T47D (cell line): ENCODE results near the gene ZFP1.
"Not testable (repeated sequence)": the region's sequence is repeated elsewhere in the genome, so short reads cannot be mapped to it uniquely, and the experiment has no call there.

Experiments
- DNase-seq, 2 experiments: peaks; one replicate each; pipeline versions ENCODE4 v3.0.0 to v3.0.0-alpha.2; 2011 to 2012; ENCODE audit warnings: low read depth in 1 of 2, low spot score in 1 of 2
- JUND ChIP-seq: IDR thresholded peaks from 2 replicates; pipeline ENCODE4 v1.6.1; 2012; ENCODE audit warnings: low read depth
- in situ Hi-C: cut with HindIII; loops from 2 replicates; pipeline ENCODE4 v1.10.0; 2016; ENCODE audit warnings: low sequenced_read_pairs, low pct_unique_long_range_greater_than_20kb

ZFP1 gene

GRCh38 chr16:75192606-75193264 lies 44.4 kb downstream of the ZFP1 start:
- no peak for TF ChIP-seq JUND
- in situ Hi-C loops = no loop called here
- DNase-seq = no peak

GRCh38 chr16:75193265-75193650 lies 44.9 kb downstream of the ZFP1 start:
- no peak for DNase-seq
- TF ChIP-seq JUND = no peak
- in situ Hi-C loops = no loop called here

GRCh38 chr16:75193730-75194444 lies 45.6 kb downstream of the ZFP1 start:
- no peak for TF ChIP-seq JUND
- in situ Hi-C loops = no loop called here
- no peak for DNase-seq

GRCh38 chr16:75195811-75196790 lies 47.8 kb downstream of the ZFP1 start:
- in situ Hi-C loops = no loop called here
- TF ChIP-seq JUND = no peak
- DNase-seq = no peak

GRCh38 chr16:75196836-75197235 lies 48.5 kb downstream of the ZFP1 start:
- DNase-seq = no peak
- in situ Hi-C loops = no loop called here
- TF ChIP-seq JUND = no peak

DNA sequence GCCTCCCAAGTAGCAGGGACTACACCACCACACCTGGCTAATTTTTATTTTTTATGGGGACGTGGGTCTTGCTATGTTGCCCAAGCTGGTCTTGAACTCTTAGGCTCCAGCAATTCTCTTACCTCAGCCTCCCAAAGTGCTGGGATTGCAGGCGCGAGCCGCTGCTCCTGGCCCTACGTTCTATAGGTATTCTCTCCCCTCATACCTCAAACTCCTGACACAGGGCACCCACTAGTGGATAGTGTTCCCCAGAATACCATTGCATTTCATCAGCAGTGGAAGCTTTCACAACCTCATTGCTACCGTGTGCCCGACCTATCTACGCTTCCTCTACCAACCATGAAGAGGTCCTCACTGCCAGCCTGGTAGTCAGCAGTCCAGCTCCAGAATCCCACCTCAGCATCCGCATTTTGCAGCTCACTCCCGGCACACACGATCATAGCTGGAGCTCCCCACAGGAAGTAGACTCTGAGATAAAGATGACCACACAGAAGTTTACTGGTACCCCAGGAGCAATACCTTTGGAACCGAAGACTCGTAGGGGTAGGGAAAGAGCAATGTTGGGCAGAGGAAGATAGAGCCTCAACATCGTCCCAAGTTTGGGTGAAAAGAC lies 49.3 kb downstream of the ZFP1 start:
- peak in 1 of 2 experiments; percentile 35 for DNase-seq
- in situ Hi-C loops = no loop called here
- TF ChIP-seq JUND = no peak

DNA sequence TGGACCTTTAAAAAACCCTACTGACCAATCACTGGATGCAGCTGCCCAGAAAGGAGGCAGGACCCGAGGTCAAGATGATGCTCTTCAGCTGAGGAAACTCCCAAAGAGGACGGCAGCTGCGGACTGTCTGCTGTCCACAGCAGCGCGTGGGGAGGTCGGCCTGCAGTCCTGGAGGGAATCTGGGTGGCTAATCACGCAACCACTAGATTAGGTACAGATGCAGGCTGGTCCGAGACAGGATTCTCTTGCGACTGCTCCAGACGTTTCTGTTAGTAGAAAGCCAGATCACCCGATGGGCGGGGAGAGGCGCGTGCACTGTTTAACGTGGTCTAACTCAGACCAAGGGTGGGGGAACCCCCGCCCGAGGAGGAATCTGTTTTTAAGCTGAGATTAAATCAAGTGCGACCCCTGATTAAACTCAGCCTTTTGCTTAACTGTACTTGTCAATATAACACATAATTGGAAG lies 49.8 kb downstream of the ZFP1 start:
- no peak for DNase-seq
- TF ChIP-seq JUND = no peak
- in situ Hi-C loops = no loop called here

GRCh38 chr16:75202069-75202590 lies 53.8 kb downstream of the ZFP1 start:
- no peak for TF ChIP-seq JUND
- in situ Hi-C loops = no loop called here
- no peak for DNase-seq

GRCh38 chr16:75203096-75203495 lies 54.8 kb downstream of the ZFP1 start:
- no peak for DNase-seq
- no peak for TF ChIP-seq JUND
- in situ Hi-C loops = no loop called here

GRCh38 chr16:75203667-75204409 lies 55.5 kb downstream of the ZFP1 start:
- in situ Hi-C loops = no loop called here
- DNase-seq = no peak
- no peak for TF ChIP-seq JUND

GRCh38 chr16:75204410-75204758 lies 56.1 kb downstream of the ZFP1 start:
- DNase-seq = no peak
- TF ChIP-seq JUND = no peak
- in situ Hi-C loops = no loop called here

GRCh38 chr16:75204905-75205304 lies 56.6 kb downstream of the ZFP1 start:
- in situ Hi-C loops, DNase-seq: not testable (repeated sequence)

GRCh38 chr16:75205438-75205837 lies 57.1 kb downstream of the ZFP1 start:
- in situ Hi-C loops, DNase-seq: not testable (repeated sequence)

DNA sequence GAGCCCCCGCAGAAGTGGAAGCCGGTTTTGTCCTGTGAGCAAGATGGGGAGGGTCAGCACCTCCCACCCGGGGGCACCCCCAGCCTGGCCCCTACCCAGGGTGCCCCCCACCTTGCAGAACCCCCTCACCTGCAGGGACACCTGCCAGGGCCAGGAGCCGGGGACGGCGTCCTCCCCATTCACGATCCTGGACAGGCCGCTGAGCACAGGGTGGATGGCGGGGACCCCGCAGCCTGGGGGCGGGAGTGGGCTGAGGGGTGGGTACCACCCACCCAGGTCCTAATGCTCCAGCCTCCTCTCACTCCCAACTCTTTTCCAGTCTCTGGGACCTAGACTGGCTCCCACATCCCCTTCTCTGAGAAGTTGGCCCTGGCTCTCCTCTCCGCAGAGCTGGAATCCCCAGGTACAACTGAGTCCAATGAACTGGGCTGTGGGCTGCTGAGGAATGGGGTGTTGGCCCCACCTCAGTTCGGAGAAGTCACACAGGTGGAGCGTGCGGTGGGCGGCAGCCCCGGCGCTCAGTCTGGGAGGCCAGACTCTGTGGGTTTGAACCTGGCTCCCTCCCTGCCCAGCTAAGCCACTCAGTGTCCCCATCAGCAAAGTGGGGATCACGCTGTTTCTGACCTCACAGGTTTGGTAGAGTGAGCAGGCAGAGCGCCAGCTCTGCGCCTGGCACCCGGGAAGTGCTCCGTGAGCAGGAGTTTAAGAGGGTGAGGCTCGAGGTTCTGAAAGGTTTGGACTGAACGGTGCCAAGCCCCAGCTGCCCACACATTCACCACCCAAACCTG lies 57.8 kb downstream of the ZFP1 start:
- in situ Hi-C loops = not testable (repeated sequence)

More for the DNA sequence above, 57.8 kb downstream of the ZFP1 start:
- DNase-seq = not testable (repeated sequence)
